ENCODE results near the gene HACD2.

Gene HACD2

DNA sequence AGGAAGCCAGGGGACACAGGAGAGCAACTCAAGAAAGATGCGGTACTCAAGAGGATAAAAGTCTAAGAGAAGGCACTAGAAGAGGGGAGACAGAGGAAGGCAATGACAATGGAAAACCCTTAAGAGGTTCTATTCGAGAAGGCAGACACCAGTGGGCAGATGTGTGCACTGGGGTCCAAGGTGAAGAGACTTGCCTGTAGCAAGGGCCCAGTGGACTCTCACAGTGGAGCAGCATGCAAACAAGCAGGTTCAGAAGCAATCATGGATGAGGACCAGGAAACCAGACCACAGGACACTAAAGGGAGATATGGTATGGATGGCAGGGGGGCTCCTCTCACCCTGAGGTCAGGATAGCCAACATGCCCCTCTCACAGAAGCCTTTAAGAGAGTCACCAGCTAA, 138.6 kb downstream of the HACD2 start:
- DNase-seq (ENCODE audit: low read depth), result no peak

DNA sequence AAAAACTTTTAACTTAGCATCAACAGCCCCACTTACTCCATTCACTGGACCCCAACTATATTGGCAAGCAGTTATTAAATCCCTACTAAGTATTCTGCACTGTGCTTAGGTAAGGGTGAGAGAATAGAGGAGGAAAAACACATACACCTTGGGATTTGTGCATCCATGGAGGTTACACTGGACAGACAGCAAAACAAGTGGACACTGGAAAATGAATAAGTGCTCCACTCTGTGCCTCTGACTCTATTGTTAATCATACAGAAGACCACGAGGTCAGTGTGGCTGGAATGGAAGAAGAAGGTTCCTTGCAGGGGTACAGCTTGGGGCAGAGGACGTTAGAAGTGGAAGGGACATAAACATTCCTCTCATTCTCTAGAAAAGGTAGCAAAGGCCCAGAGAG, 139.2 kb downstream of the HACD2 start:
- DNase-seq (ENCODE audit: low read depth), result no peak

DNA sequence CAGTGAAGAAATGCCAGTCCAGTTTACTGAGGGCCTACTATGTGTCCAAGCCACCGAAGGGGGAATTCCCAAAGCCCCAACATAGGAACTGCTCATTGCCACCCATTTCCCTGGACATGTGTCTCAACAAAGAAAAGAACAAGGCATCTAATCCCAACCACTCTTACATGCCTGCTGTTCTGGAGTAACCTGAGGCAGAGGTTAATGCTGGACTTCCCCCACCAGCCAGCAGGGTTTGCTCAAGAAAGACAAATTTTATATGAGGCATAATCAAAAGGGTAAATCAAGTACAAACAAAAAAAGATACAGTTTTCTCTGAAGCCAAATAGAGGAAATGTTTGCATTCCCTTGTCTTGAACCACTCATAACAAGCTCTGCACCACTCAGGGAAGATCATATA, 140.1 kb downstream of the HACD2 start:
- DNase-seq (ENCODE audit: low read depth), result no peak

DNA sequence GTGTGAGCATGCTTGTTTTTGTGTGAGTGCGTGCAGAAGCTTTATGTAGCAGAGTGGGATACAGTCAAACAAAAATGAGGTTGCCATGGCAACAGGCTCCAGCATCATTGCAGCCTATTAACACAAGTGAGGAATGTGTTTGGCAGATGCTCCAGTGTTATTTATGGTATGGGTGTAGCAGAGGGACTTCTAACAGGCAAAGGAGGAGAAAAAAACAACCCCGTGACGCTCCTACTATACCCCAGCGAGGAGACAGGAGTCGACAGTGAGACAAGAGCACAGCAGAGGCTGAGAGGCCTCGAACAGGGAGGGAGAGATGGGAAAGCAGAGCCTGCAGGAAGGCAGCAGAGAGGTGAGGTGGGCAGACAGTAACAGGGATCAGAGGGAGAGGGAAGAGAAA, 140.8 kb downstream of the HACD2 start:
- no peak for DNase-seq (ENCODE audit: low read depth)

DNA sequence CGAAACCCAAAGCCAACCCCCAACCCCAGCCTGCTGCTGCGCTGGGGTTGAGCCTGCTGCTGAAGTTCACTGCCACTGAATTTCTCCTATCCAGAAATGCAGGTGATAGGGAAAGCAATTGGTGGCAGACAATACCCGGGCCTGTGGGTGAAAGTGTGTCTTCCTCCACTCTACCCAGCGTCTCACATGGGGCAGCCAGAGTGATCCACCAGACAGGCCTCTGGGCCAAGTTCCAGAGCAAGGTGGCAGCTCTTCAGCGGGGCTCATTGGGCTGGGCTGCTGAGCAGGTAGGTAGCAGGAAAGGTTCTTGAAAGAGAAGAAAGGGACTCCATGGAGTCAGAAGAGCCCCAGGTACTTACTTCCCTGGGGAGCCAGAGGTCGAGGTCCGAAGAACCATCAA, 141.9 kb downstream of the HACD2 start:
- DNase-seq (ENCODE audit: low read depth), result no peak

DNA sequence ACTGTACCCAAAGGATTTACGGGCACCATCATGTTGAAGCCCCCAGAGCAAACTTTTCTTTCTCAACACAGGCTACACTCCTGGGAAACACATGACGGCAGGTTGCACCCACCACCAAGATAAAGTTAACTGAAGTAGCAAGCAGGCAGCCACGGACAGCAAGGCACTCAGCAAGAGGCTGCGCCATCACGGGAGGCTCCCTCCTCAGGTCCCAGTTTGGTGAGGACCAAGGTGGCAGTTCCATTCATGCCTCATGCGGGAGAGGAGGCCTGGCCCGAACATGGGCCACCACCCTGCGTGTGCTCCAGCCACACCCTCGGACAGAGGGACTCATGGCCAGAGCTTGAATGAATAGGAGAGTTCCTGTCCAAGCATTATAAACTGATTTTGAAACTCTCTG, 142.7 kb downstream of the HACD2 start:
- DNase-seq (ENCODE audit: low read depth), result no peak

Data from stimulated activated CD8-positive, alpha-beta memory T cell treated with anti-CD3 and anti-CD28 coated beads, Interleukin-12 subunit alpha, Interleukin-12 subunit beta, amount 100 ng/mL, for 4 hours (primary cell).